ENCODE results near the gene AGPS. TPM values are rescaled to one million over a fixed set of nuclear protein-coding genes. Genes with fewer than 3 reads are reported as not detected.
A peak's percentile ranks its signal among the peaks of the same experiment; 100 is the strongest.
"Not testable (repeated sequence)": the region's sequence is repeated elsewhere in the genome, so short reads cannot be mapped to it uniquely, and the experiment has no call there.

The AGPS gene
- total RNA-seq, 2 donors from 2014 or later, result 17.5 to 21.7 TPM

GRCh38 chr2:177348118-177348654 lies 44.4 kb upstream of the AGPS start:
- peaks cover 10 to 11% of the 10 kb centered on the region in 2 donors for H3K4me1 ChIP-seq (ENCODE audit: control insufficient read depth in 1 of 2, low read depth in 2 of 2)
- no peak overlapping the region for H3K27ac ChIP-seq
- TF ChIP-seq CTCF (IDR thresholded peaks at IDR 0.05), result no peak
- H3K36me3 ChIP-seq, result no peaks in the 10 kb centered on the region
- DNase-seq (ENCODE audit: low spot score) (no peak), ATAC-seq (ENCODE audit: insufficient number of reproducible peaks, low FRiP score, low read depth) (no peak)
- H3K27me3 ChIP-seq (replicated peaks; ENCODE audit: insufficient read depth), result no peaks in the 10 kb centered on the region
- no peaks in the 10 kb centered on the region for H3K9me3 ChIP-seq
- no peak overlapping the region for H3K4me3 ChIP-seq

GRCh38 chr2:177348733-177349693 lies 43.6 kb upstream of the AGPS start:
- ATAC-seq (ENCODE audit: insufficient number of reproducible peaks, low FRiP score, low read depth), result no peak
- Histone ChIP-seq H3K27ac (no peak overlapping the region), H3K36me3 (no peaks in the 10 kb centered on the region), H3K4me1 (ENCODE audit: control insufficient read depth in 1 of 2, low read depth in 2 of 2) (peaks cover 13 to 14% of the 10 kb centered on the region in 2 donors), H3K4me3 (no peak overlapping the region), H3K9me3 (no peaks in the 10 kb centered on the region), H3K27me3 (replicated peaks; ENCODE audit: insufficient read depth) (no peaks in the 10 kb centered on the region)
- DNase-seq (ENCODE audit: low spot score), result no peak
- TF ChIP-seq CTCF (IDR thresholded peaks at IDR 0.05), result no peak

GRCh38 chr2:177350624-177351023 lies 41.9 kb upstream of the AGPS start:
- H3K27ac ChIP-seq; DNase-seq (ENCODE audit: low spot score); H3K4me3 ChIP-seq; ATAC-seq (ENCODE audit: insufficient number of reproducible peaks, low FRiP score, low read depth); H3K36me3 ChIP-seq; H3K27me3 ChIP-seq (replicated peaks; ENCODE audit: insufficient read depth); H3K9me3 ChIP-seq: not testable (repeated sequence)
- H3K4me1 ChIP-seq (ENCODE audit: control insufficient read depth in 1 of 2, low read depth in 2 of 2), result peaks cover 13 to 14% of the 10 kb centered on the region in 2 donors

- not testable (repeated sequence) for ATAC-seq (ENCODE audit: insufficient number of reproducible peaks, low FRiP score, low read depth); H3K27ac ChIP-seq
Observed at GRCh38 chr2:177351121-177351520, 41.5 kb upstream of the AGPS start.

GRCh38 chr2:177352441-177353186 lies 40.0 kb upstream of the AGPS start:
- TF ChIP-seq CTCF (IDR thresholded peaks at IDR 0.05), result no peak
- Histone ChIP-seq H3K4me3 (peak overlapping the region; percentile 7), H3K4me1 (ENCODE audit: control insufficient read depth in 1 of 2, low read depth in 2 of 2) (peaks cover 13 to 14% of the 10 kb centered on the region in 2 donors), H3K27me3 (replicated peaks; ENCODE audit: insufficient read depth) (no peaks in the 10 kb centered on the region), H3K9me3 (no peaks in the 10 kb centered on the region), H3K27ac (peak overlapping the region; percentile 41 to 44), H3K36me3 (no peaks in the 10 kb centered on the region)
- ATAC-seq (ENCODE audit: insufficient number of reproducible peaks, low FRiP score, low read depth) (no peak), DNase-seq (ENCODE audit: low spot score) (no peak)

More at GRCh38 chr2:177351121-177351520, 41.5 kb upstream of the AGPS start:
- H3K4me1 ChIP-seq (ENCODE audit: control insufficient read depth in 1 of 2, low read depth in 2 of 2), result peaks cover 13 to 14% of the 10 kb centered on the region in 2 donors
- not testable (repeated sequence) for H3K4me3 ChIP-seq; H3K36me3 ChIP-seq; H3K27me3 ChIP-seq (replicated peaks; ENCODE audit: insufficient read depth); H3K9me3 ChIP-seq; DNase-seq (ENCODE audit: low spot score)

GRCh38 chr2:177353187-177353478 lies 39.4 kb upstream of the AGPS start:
- ATAC-seq (ENCODE audit: insufficient number of reproducible peaks, low FRiP score, low read depth), result no peak
- Histone ChIP-seq H3K9me3 (no peaks in the 10 kb centered on the region), H3K4me3 (peak overlapping the region; percentile 7), H3K36me3 (no peaks in the 10 kb centered on the region), H3K27me3 (replicated peaks; ENCODE audit: insufficient read depth) (no peaks in the 10 kb centered on the region), H3K27ac (peak overlapping the region; percentile 41 to 44), H3K4me1 (ENCODE audit: control insufficient read depth in 1 of 2, low read depth in 2 of 2) (peaks cover 13 to 14% of the 10 kb centered on the region in 2 donors)
- no peak for TF ChIP-seq CTCF (IDR thresholded peaks at IDR 0.05)
- DNase-seq (ENCODE audit: low spot score), result no peak

- not testable (repeated sequence) for H3K4me3 ChIP-seq; H3K9me3 ChIP-seq; H3K27me3 ChIP-seq (replicated peaks; ENCODE audit: insufficient read depth); ATAC-seq (ENCODE audit: insufficient number of reproducible peaks, low FRiP score, low read depth); DNase-seq (ENCODE audit: low spot score); H3K36me3 ChIP-seq; H3K27ac ChIP-seq
- peaks cover 13 to 14% of the 10 kb centered on the region in 2 donors for H3K4me1 ChIP-seq (ENCODE audit: control insufficient read depth in 1 of 2, low read depth in 2 of 2)
Observed at GRCh38 chr2:177354541-177354940, 38.0 kb upstream of the AGPS start.
